GM10847 (cell line): ENCODE results near the gene FOXO3.

Experiments
- POLR2A ChIP-seq: IDR thresholded peaks from 2 replicates; pipeline ENCODE4 v1.6.1; 2011; ENCODE audit not compliant: insufficient read length; ENCODE audit errors: extremely low read depth

FOXO3 gene

DNA sequence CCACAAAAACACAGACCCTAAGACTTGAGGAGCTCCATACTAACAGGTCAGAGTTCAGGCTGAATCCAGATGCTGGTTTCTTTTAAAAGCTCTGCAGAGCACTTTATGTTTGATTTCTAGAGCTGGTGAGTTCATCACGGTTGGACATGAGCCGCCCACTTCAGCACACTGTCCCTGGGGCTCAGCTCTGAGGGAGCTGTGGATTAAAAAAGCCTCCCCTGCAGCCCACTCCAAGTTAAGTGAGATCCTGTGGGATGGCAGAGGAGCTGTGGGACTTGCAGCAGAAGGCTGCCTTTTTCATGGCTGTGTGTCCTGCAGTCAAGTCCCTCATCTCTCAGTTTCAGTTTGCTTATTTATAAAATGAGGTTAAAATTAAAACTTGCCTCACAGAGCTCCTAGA is 110.5 kb downstream of the FOXO3 start:
- TF ChIP-seq POLR2A: no peak

DNA sequence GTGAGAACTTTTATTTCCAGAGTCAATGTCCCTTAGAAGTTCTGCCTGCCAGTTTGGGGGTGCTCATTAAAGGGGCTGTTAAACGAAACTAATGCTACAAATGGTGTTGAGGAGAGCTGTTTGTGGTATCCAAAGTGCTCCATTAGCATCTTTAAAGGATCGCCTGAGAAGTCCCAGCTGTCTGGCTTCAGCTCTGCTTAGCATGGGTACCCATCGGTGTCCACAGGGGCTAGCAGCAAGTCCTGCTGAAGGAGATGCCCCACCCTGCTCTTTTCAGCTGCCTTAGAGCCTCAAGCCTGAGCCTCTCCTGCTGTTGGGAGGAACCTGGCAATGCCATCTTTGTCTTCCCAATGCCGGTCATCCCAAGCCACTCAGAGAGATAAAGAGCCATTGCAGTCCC is 111.1 kb downstream of the FOXO3 start:
- TF ChIP-seq POLR2A: no peak

DNA sequence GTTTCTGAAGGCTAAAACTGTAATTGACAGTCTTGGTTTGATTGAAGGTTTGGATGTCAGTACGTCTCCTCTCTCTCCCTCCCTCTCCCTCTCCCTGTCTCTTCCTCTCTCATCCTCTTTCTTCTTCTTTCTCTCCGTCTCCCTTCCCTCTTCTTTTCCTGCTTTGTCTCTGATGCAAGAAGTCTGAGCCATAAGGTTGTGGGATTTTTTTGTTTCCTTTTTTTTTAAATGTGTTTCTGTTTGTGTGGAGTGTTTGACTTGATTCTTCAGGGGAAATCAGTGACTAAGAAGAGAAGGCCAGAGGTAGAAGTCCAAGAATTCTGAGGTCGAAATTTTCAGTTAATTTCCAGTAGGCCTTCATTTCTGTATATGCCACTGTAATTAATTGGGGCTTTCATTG is 111.9 kb downstream of the FOXO3 start:
- TF ChIP-seq POLR2A: no peak

DNA sequence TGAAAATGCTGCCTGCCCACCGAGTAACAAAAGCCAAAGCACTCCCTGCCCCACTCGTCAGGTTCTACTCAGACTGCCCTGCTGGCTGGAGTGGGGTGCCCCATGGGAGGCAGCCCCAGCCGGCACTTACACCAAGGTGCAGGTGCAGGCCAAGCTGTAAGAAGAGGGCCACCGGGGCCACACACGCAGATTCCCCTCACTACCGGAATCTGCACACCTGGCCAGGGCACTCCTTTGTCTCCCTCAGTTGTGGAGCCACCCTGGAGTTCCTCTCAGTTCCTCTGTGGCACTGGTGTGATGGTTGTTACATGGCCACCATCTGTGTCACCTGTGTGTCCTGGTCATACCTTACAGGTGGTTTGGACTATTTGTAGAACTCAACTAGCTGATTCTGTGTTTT is 112.4 kb downstream of the FOXO3 start:
- TF ChIP-seq POLR2A: no peak

DNA sequence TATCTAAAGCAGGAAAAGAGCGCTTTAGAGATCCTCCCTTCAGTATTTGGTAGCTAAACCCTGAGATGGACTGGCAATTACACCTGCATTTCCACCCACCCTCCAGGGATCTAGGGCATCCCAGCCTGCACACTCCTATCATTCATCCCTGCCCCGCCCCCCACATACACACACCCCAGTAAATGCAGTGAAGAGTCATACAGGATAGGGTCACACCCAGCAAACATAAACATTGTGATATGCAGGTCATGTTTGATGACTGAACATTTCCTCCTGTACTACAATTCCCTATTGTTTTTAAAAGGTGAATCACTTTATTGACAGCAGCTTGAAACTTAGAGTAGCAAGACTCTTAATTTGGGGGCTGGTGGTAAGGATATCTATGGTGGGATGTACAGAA is 112.9 kb downstream of the FOXO3 start:
- no peak for TF ChIP-seq POLR2A

DNA sequence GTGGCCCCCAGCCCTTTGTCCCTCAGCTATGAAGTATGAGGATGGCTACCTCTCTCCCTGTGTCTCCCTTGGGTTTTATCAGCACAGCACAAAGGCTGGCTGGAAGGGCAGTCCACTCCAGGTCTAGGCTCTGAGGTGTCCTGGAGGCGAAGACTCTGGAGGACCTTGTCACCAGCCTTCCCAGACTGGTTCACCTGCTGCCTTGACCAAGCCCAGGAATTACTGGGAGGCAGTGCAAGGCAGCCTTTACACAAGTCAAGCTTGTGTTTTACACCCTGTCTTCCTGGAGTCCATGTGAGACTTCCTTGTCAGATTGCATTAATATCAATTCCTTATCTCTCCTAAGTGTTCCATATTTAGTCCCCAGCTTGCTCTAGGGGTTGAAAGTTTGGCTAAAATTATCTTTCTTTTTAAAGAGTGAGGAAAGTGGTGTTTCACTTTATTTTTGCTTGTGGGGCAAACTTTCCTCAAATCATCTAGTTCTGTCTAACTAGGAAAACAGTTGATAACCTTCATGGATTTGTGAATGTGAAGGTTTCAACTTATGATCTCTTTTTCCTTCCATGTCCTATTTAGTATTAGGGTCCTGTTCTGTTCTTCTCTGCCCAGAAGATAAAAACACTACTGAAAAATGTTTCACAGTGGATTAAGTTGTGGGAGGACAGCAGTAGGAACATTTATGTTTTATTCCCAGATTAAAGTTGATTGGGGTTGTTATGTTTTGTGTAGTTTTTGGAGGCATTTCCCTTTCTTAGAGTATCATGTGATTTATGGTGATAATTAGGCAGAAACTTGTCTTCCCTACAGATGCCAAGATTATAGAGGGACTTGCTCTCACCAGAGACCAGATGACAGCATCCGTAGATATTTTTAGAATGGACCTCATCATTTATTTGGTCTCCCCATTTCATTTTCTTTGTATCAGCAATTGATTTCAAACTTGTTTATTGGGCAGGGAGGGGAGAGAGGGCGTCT is 114.8 kb downstream of the FOXO3 start:
- no peak for TF ChIP-seq POLR2A

DNA sequence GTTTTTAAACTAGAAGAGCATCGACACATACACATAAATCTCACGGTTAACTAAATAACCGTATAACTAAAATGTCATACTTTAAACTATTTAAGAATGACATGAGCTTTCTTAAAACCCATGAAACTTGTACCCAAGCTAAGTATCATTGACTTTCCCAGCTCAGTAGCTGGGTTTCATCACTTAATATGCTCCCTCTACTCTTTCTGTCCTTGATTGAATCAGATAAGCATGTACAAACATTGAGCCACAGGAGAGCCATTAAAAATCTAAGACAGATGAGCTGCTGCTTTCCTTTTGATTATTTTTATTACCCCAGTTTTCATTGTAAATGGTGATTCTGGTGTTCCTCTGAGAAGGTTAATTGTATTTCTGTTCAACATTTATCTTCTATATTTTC is 115.8 kb downstream of the FOXO3 start:
- TF ChIP-seq POLR2A: no peak

DNA sequence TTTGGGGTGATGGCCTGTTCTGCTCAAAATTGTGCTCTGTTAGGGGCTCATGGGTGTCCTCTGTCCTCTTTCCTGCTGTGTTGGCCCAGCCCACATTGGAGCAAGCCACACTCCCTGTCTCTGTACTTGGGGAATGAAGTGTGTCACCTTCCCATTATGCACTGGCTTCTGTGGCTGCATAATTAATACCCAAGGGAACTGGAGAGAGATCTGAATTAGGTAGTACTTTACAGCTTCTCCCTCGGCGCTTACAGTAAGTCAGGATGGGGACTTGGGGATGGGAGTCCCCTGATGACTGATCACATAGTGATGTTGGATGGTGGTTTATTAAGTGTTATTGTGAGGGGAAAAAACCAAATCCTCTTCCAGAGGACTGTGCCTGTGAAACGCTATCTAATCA is 116.6 kb downstream of the FOXO3 start:
- no peak for TF ChIP-seq POLR2A

DNA sequence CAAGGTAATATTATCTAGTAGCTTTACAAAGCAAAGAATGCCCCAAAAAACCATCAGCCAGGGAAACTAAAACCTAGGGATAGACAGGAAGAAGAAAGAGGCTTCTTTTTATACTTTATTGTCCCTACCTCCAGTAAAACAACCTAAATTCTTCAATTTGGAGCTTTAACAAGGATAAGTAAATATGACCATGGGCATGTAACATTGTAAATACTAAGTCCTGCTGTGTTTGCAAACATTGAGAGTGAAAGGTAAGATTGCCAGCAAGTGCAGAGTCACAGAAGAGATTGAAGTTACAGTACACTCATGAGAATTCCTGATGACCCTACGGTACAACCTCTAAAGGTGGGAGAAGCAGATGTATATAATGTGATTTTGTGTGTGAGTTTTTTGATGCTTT is 117.2 kb downstream of the FOXO3 start:
- TF ChIP-seq POLR2A: no peak

DNA sequence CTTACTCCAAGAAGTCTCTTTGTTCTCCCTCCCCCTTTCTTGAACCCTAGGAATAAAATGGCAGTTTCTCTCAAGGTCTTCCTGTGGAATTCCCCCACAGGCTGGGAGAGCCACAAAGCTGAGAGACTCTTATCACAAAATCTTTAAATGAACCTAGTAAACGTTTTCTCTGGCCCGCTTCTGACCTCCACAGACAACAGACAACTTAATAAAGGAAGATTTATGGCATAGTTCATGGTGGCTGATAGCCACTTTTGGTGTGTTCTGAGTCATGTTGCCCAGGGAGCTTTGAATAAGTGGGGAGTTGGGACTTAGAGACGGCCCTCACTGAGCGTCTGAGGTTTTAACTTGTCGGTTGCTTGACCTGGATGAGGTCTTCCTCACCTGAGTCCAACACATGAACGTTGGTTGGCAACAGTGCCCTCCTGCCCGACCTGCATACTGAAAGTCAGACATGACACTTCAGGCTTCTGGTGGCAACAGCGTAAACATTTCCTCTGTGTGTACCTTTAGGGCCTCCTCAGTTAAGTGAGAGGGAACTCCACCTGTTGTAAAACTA is 124.1 kb downstream of the FOXO3 start:
- TF ChIP-seq POLR2A: no peak

DNA sequence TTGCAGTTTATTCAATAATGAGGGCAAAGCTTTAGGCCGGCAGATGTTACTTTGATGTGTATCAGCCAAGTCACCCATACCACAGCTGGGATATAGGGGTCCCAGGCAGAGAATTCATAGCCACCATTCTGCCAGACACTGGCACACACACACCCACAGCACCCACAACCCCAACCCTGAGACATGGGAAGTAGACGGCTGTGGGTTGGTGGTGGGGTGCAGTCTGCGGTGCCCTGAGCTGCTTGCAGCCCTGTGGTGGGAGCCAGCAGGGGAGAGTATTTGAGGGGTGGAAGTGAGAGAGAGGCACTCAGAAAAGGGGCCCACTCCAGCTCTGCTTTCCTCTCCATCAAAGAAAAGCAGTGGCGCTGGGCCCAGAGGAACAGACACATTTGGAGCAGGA is 125.3 kb downstream of the FOXO3 start:
- TF ChIP-seq POLR2A: no peak

DNA sequence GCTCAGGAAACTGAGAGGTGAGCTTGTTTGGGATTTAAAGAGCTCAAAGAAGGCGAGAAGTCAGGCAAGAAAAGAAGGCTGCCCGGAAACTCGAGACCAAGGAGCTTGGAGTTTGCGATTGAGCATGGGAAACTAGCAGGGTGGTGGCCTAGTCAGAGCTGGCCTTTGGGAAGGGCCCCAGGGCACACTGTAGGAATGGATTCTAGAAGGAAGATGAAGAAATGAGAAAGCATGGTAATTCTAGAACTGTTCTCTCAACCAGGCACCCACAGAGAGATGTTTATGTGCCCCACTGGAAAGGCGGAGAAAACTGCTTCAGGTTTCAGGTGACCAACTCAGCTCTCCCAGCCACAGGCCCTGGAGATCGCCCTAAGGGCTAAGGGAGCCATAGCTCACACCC is 126.2 kb downstream of the FOXO3 start:
- TF ChIP-seq POLR2A: no peak

DNA sequence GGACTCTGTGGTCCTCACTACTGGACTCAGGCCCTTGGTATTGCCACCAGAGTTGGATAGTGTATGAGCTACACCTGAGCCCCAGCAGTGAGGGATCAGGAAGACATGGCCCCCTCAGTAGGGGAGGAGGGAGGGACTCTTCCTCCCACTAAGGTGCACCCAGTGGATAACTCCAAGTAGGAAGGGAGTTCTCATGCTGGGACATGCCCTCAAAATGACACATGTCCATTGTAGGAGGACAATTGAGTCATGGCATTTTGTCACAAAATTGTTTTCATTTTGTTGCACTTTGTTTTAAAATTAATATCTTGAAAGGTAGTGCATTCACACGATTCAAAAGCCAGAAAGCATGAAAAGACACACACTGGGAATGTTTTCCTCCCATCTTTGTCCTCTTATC is 127.2 kb downstream of the FOXO3 start:
- TF ChIP-seq POLR2A: no peak

DNA sequence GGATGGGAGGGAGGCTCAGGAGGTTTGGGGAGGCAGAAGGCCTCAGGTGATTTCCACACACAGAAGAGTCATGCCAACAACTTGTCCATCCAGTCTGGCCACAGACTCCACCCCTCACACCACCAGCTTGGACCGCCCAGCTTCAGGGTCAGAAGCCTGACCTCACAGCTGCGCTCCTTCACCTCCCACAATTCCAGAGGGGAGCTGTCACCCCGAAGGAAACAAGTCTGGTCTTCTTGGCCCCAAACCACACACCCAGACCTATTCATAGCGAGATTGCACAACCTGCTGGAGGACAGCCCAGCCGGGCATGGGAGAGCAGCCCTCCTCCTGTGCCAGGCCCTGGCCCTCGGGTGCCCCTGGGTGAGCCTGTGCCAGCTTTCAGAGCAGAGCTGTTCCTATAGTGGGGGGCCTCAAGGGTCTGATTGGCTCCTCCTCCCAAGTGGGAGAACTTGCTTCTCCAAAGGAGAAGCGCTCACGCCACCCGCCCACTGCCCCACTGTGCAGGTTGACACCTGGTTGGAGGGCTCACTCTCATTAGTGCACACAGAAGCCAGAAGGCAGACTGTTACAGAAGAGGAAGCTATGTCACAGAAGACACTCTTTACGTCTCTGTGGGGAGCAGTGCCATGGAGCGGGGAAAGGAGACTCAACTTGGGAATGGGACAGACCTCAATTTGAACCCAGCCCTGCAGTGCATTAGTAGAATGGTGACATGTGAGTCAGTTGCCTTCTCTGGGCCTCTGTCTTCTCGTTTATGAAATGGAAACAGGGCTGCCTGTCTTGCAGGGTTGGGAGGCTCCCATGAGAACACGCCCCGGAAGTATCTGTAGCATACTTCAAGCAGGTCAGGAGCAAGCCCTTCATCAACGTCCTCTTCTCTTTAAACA is 128.8 kb downstream of the FOXO3 start:
- TF ChIP-seq POLR2A: no peak

DNA sequence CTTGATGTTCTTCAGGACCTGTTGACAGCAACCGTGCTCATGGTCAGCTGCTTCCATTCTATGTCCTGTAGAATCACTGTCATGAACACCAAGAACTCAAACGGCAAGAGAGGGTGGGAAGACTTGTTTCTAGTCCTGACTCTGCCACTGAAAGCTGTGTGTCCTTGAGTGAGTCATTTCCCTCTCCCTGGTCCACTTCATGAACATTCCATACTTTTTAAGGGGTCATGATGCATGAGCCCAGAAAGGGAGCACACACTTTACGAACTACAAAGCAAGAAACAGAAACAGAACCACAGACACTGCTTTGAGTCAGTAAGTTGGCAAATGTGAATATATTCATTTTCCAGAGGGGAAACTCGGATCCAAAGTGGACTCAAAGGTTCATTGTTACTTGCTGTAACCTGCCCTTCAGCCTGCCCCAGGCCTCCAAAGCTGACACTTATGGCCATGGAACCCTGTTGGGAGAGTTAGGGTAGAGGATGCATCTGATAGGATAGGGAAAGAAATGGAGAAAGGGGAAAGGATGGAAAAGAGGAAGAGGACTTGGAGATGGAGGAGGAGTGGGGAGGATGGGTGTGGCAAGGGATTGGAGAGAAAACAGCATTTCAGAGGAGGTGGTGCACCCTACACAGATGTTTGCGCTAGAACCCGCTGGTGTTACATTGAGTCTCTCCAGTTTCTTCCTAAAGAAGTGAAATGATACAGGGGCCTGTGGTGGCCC is 129.8 kb downstream of the FOXO3 start:
- TF ChIP-seq POLR2A: no peak
